ENCODE data around the gene GRK5.

Gene GRK5

DNA sequence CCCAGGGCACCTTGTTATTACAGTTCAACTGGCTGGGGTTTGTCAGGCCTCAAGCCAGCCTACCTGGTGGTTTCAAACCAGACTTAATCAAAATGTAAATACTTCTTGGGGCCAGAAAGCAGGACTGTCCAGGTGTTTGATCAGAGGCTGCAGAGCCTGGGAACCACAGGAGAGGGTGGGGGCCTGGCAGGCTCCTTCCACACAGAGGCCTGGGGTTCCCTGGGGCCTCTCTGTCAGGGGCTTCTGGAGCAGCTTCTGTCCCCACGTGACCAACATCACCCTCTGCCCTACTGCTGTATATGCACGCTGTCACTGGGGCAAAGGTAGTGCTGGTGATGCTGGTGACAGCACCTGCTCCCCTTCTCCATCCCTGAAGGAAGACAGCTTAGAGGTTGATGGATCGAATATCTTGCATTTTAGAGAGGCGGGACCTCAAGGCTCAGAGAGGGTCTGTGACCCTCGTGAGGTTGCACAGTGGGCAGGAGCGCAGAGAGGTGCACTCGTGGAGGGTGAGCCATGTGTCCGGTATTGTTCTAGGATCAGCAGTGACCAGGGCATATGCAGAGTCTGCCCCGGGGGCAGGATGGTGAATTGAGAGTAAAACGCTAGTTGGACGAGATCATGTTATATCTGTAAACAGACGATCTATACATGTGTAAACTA is 95.4 kb downstream of the GRK5 start:
- no peak for DNase-seq

DNA sequence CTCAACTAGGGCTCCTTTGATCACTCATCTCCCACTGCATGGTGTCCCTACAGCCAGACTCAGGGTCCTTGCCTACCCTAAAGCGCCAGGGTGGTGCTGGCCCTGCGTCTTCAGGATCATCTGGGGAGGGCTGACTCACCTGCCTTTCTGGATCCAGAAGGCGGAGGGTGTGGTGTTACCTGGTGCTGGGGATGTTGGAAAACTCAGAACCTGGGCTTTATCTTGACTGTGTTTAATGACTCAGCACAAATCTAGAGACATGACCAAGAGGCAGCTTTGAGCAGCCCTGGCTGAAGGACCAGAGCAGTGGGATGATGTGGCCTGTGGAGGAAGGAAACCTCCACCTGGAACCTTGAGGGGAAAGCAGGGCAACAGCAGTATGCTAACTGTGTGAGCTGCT is 96.5 kb downstream of the GRK5 start:
- no peak for DNase-seq

DNA sequence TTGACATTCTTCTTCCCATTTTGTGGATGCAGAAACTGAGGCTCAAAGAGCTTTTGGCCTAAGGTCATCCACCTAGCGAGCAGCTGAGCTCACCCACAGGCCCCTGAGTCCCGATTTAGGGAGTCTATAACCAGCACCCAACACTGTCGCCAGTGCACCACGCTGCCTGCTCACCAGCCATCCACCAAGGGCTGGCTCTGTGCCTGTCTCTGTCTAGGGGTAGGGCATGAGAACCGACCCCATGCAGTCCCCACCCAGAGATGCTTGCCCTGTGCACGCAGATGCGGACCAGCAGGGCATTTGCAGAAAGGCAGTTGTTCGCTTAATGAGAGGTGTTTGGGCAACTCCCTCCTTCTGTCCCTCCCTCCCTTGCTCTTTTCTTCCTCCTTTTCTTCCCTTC is 97.2 kb downstream of the GRK5 start:
- no peak for DNase-seq

DNA sequence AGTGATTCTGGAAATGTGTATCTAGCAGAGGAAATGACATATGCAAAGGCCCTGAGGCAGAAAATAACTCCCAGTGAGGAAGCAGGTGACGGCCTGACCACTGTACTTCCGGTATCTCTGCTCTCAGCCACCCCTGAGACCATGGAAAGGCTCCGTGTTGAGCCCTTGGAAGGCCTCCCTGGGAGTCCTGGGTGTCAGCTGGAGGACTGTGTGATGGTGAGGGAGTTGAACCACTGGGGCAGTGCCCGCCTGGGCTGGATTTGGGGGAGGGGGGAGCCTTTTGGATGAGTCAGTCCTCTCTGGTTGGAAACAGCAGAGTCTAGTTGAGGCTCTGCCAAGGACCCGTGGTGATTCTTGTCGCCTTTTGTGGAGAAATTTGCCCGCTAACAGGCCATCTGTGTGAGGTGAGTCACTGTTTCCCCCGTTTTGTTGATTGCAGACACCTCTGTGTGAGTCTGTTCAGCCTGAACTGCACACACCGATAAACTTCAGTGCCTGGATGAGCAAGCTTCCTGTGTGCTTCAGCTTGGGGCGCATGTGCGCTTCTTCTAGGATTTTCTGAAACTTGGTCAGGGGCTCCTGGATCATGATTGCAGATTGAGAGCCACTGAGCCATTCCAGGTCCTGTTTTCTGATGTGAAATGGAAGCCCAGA is 98.6 kb downstream of the GRK5 start:
- DNase-seq: peak; percentile 30 to 77

DNA sequence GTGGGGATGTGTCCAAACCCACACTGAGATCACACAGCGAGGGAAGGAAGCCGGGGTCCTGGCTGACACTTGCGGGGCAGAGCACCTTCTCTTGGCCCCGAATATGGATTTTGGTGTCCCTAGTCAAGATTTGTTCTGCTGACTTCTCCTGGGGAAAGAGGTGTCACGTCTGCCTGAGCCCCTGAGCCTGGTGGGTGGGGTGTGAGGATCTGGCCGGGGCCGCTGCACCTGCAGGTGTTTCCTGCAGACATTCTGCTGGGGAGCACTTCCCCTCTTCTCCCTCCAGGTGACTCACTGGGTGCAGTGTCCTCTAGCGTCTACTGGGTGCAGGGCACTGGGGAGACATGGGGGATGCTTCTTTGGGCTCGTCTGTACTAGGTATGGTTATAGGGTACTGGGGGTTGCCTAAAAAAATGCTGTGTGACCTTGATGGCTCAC is 99.2 kb downstream of the GRK5 start:
- no peak for DNase-seq

DNA sequence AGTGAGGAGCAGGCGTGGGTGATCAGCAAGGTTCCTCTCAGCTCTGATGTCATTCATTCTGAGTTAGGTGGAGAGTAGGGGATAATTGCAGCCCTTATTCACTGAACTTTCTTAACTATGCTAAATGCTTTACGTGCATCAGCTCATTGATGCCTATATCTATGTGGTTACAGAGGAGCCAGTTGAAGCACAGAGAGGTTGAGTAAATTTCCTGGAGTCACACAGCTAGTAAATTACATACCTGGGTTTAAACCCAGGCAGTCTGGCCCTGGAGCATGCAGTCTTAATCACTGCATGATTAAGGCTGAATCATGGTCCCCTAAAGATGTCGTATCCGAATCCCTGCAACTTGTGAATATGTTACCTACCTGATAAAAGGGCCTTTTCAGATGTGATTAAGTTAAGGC is 99.6 kb downstream of the GRK5 start:
- DNase-seq: no peak

DNA sequence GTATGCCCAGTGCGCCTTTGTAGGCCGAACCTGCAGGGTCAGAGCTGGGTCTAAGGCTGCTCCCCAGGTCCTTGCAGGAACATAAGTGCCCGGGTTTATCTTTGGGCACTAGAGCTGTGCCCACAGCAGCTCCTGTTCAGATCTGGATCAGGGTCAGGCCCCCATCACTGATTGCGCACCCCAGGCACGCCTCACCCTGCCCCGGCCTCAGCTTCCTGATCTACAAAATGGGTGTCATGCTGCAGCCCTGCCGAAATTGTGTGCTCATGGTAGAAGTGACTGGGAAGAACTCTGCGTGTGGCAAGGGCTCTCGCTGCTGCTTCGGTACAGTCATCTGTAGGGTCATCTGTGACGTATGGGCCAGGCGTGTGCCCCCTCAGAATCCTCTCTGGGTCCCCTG is 100.7 kb downstream of the GRK5 start:
- DNase-seq: no peak

DNA sequence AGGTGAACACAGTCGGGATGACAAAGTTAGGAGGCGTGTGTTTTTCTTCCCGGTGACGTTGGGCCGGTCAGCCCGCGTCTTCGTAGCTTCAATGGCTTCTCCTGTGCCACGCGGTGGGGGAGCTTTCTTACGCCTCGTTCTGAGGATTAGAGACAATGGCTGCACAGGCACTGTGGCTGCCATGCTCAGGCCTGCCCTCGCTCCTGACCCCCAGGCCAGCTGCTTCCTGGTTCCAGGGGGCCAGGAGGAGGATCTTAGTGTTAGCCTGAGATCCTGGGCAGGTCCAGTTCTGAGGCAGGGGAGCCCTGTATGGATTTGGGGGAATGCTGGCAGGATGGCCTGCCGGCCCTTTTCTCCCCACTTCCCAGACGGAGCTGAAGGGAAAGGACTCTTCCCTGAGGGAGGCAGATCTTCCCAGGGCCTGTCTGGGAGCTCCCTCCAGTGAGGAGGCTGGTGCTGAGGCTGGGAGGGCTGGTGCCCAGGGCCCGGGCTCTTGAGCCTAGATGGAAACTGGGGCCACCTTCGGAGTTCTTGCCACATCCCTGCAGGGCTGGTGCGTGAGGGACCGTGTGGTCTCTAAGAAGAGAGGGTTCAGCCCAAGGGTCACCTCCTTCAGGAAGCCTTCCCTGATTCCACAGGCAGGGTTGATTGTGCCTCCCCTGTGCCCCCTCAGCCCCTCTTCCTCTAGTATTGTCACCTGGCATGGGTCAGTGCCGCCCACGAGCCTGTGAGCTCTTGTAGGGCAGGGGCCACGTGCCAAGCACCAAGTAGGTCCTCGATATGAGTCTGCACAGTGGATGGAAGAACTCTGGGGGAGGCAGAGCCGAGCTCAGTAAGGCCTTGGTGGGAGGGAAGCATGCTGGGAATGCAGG is 101.4 kb downstream of the GRK5 start:
- DNase-seq: no peak

DNA sequence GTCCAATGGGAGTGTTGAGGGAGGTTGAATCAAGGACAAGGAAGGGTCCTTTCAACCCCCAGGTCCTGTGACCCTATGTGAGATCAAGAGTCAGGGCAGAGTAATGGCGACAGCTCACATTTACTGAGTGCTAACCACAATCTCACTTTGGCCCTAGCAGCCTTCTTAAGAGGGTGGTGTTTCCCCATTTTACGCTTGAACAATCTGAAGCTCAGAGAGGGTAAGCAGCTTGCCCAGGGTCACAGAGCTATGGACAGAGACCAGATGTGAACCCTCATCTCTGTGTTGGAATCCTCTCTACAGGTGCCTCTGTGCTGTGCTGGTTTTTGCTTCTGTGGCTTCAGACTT is 102.0 kb downstream of the GRK5 start:
- DNase-seq: no peak

DNA sequence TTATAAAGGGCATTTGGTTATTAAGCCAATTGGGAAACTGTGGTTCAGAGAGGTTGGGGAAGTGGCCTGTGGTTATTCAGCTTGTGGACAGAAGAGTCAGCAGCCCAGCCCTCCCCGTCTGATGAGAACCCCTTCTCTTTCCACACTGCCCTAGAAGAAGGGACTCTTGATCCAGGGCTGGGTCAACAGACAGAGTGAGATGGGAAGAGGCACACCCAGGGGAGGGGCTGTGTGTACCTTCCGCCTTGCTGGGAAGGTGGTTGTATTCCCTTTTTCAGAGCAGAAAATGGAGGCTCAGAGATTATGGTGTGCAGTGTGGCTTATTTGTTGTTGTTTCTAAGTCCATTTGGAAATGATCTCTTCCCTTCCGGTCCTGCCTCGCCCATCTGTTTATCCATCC is 103.4 kb downstream of the GRK5 start:
- DNase-seq: no peak

DNA sequence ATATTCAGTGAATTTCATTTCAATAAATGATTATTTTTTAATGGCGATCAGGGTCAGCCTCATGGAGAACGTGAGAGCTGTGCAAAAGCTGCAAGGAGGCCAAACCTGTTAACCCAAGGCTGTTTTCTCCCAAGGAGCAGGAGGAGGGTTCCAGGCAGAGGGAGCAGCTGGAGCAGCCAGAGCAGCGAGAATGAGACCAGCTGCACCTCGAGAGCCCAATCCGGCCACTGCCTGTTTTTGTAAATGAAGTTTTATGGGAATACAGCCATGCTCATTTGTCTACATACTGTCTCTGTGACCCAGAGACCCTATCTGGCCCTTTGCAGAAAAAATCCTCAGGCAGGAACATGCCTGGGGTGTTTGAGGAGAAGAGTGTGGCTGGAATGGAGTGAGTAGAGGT is 104.9 kb downstream of the GRK5 start:
- DNase-seq: no peak

DNA sequence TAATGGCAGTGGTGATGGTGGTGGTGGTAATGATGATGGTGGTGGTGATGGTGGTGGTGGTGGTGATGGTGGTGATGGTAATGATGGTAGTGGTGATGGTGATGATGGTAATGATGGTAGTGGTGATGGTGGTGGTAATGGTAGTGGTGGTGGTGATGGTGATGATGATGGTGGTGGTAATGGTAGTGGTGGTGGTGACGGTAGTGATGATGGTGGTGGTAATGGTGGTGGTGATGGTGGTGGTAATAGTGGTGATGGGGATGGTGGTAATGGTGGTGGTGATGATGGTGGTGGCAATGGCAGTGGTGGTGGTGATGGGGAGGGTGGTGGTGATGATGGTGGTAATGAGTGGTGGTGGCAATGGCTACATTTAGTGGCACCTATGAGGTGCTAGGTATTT is 105.7 kb downstream of the GRK5 start:
- no peak for DNase-seq

DNA sequence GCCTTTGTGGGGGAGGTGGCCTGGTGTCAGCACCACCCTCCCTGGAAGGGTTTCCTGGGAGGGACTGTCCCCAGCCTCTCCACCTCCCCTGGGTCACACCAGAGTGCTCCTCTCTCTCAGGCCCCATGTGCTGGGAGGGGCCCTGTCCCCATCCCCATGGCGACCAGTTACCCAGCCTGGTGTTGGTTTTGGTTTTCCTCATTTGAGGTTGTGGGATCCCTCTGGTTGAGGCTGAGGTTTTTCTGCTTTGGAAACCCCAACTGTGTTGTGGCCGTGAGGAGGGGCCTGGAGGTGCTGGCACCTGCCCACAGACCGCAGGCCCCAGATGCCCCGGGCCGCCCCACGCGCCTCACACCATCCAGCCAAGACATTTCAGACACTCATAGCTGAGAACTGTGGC is 106.3 kb downstream of the GRK5 start:
- no peak for DNase-seq

DNA sequence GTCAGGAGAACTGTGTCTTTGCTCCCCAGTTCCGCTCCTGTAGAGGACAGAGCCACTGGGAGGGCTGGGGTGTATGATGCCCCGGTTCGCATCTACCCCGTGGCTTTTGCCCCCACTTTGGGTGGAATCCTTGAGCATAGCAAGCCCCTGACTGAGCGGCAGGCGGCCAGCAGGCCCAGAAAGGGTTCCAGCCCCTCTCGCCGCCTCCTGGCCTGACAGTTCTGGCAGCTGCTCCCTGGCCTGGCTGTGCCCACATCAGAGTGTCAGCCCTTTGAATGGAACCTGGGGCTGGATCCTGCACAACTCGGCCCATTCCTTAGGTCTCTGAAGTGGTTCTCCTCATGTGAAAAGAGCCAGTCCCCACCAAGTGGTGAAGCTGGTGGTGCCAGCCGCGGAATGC is 106.7 kb downstream of the GRK5 start:
- DNase-seq: no peak

DNA sequence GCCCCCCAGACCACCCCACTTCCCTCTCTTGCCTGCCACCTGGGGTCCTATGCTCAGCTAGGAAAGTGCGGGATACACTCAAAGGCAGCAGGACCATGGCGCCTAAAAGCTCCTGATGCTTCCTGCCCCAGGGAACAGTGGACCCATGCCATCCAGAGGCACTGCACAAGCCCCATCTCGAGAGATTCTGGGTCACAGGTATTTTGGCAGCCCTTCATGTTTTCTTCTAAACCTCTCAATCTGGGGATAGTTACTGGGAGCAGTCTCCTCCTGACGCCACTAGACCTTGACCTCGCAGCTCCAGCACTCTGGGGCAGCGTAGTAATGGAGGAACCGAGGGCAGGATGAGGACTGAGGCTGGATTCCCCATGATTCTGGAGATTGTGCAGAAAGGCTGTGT is 107.1 kb downstream of the GRK5 start:
- DNase-seq: no peak

DNA sequence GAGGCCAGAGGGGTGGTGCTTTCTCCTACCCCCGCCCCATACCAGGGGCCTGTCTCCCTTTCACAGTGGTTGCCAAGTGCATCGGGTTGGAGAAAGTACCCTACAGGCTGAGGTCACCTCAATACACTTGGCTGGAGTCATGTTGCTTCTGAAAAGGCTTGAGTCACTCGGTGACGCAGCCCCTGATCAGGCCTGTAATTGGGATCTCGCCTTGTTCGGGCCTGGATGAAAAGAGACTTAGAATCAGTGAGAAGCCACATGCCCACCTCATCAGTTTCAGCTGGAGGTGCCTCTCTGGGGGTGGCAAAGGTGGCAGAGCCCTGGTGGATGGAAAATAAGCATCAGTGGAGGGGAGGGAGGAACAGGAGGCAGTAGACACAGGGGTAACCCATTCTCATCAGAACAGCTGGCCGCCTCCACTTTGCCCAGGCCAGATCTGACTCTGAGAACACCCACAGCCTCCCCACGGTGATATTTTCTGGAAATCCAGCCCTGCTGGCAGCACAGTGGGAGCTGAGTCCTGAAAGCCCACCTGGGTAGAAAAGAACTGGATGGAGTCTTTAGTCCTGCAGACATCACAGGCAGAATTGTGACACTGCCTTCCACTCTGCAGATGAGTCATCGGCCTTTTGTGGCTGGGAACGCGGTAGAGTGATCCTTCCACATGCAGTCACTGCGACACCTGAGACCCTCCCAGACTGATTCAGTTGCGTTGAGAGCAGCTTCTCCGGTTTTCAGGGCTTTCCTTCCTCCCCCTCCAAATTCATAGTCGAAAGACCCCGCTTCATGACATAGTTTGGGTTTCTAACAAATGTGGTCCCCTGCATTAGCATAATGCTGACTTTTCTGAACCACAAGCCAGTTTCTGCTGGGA is 108.0 kb downstream of the GRK5 start:
- DNase-seq: no peak

DNA sequence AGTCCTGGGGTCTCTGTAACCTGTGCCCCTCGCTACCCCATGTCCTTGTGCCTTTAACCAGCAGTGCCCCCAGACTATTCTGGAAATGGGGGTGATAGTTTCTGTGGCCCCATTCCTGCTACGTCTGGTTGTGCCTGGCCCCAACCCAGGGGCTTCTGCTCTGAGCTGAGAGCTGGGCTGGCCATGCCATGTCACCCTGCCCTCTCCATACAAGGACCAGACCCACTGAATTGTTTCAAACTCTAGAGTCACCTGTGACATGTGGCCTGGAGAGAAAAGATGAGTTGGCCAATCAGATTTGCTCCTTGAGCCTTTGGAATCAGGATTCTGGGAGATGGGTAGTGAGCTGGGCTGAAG is 108.6 kb downstream of the GRK5 start:
- no peak for DNase-seq

DNA sequence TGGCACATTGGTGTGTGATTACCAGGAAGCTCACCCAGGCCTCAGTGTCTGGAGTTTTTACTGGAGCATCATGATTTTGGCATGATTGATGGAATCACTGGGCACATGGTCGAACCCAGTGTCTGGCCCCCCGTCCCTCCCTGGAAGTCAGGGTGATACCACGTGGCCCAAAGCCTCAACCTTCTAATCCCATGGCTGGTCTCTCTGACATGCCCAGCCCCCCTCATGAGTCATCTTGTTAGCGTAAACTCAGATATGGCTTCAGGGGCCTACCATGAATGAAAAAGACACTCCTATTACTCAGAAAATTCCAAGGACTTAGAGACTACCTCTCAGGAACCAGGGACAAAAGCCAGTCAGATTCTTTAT is 109.3 kb downstream of the GRK5 start:
- no peak for DNase-seq

DNA sequence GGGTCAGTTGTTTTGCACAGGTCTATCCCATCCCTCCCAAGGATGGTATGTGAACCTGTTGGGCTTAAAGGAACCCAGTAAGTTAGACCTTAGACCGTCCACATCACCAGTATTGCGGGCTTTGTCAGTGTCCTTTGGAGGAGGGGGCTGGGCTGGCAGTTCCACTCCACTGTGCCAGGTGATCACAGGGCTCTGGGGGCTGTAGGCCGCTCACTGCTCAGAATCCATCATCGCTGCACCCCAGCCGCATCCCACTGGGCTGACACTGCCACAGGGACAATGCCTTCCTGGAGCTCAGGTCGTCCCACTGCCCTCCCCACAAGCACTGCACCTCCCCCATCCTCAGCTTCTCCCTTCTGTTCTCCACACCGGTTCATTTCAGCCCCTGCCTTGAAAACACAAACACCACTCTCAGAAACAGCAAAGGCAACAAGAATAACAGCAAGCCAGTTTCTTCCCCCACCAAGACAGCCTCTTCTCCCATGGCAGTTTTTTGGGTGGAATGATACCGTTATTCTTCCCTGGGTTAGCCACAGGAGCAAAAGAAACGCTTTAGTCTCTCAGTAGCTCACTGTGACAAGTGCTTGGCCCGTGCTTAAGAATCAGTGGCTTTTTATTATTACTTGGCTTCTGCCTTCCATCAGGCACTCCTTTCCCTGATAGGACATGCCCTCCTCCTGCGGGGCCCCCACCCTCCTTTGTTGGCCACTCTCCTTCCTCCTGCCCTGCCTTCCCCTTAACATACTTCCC is 111.2 kb downstream of the GRK5 start:
- DNase-seq: no peak

DNA sequence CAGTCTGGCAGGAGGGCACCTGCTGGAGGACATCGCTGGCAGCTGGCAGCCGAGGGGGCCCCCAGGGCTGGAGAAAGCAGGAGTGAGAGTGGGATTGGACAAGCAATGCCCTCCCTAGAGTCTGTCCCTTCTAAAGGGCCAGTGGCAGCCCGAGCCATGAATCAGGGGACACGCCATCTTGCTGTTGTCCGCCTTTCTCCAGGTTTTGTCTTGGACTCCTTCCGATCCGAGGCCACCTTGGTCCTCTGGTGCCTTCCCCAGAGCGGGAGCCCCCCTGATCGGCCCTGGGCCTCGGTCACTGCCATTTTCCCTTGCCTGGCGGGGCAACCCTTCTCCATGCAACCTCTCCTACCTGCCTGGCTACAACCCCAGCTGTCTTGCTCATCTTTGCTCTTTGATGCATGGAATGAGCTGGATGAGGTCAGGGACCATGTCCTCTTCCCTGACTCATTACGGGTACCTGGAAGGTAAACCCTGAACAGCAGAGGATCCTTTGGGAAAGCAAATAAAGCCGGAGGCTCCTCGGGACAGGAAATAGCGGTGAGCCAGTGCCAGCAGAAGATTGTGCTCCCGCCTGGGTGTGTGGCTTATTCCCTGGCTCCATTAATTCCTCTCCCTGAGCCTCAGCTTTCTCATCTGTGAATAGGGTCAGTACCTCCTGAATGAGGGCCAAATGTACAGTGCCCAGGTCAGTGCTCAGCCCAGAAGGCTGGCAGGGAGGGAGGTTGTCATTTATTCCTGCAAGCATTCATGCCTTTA is 112.0 kb downstream of the GRK5 start:
- no peak for DNase-seq

DNA sequence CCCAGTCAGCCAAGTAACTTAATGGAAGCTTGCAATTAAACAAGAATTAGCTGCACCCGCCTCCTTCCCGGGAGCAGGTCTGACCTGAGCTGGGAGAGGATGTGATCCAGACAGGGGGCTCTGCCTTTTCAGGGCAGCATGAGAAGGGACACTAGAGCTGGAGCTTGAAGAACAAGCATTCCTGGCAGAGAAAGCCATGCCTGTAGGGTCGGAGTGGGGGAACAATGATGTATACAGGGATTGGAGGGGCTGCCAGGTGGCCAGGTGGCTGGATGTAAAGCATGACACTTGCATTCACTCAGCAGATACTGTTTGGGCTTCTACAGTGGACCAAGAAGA is 112.5 kb downstream of the GRK5 start:
- DNase-seq: no peak

DNA sequence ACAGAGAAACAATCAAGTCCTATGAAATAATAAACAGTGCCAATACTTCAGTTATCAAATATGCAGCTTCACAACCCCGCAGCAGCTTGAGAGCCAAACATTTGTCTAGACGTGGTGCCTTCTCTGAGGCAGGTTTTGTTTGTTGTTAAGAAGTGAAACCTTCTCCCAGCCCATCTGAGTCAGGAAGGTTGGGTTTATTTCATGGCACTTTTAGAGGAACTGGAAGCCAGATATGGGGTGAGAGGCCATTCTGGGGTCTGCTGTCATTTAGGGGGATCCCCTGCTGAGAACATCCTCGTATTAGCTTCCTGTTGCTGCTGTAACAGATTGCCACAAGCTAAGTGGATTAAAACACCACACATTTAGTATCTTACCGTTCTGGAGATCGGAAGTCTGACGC is 113.6 kb downstream of the GRK5 start:
- no peak for DNase-seq

Measured in NCI-H446 (cell line).